ENCODE results near the gene SYN1. TPM values are rescaled to one million over a fixed set of nuclear protein-coding genes. Genes with fewer than 3 reads are reported as not detected.

The SYN1 gene
- total RNA-seq, 1 donor from 2014 or later = 2.2 TPM

DNA sequence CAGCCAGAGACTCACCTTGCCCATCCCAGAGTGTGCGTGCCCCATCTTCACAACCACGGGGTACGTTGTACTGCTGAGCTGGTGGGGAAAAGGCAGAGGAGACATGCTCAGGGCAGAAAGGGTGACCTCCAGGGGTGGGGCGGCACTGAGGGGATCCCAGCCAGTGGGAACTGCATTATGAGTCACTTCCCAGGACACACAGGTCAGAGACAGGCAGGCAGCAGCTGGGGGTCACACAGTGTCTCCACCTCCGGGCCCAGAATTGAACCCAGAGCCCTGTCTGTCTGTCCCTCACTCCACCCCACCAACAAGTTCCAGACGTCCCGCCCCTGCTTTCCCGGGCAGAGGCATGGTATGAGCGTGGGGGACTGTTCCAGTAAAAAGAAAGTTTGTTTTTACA lies 42.2 kb downstream of the SYN1 start:
- H3K4me1 Mint-ChIP-seq (ENCODE audit: low read depth, unreplicated experiment) = peaks cover 24% of the 10 kb centered on the region
- no peak overlapping the region for H3K4me3 Mint-ChIP-seq (ENCODE audit: unreplicated experiment)
- no peak overlapping the region for H3K4me3 ChIP-seq (ENCODE audit: insufficient read depth, low read depth, low read length)
- DNase-seq (ENCODE audit: low read depth) (no peak), FAIRE-seq (no peak)
- no peak overlapping the region for H3K9ac ChIP-seq (ENCODE audit: low read length)
- H3K9me3 Mint-ChIP-seq (ENCODE audit: unreplicated experiment) = no peaks in the 10 kb centered on the region
- no peaks in the 10 kb centered on the region for H3K27me3 ChIP-seq (ENCODE audit: insufficient read depth, low read length)
- peaks cover 18% of the 10 kb centered on the region for H3K4me1 ChIP-seq (ENCODE audit: insufficient read depth, low read length)
- peaks cover 2% of the 10 kb centered on the region for H3K36me3 Mint-ChIP-seq (ENCODE audit: low read depth, unreplicated experiment)
- peaks cover 3% of the 10 kb centered on the region for H3K79me2 ChIP-seq (ENCODE audit: insufficient read depth, low read length)
- H2AFZ ChIP-seq (ENCODE audit: low read depth, low read length) = no peak overlapping the region
- no peaks in the 10 kb centered on the region for H3K27me3 Mint-ChIP-seq (ENCODE audit: low read depth, unreplicated experiment)
- no peak overlapping the region for H3K27ac Mint-ChIP-seq (ENCODE audit: unreplicated experiment)
- H3K9me3 ChIP-seq (ENCODE audit: insufficient read depth, low read depth, low read length) = no peaks in the 10 kb centered on the region
- TF ChIP-seq EZH2 (IDR thresholded peaks at IDR 0.05; ENCODE audit: insufficient read depth, low read length) = no peak
- TF ChIP-seq, protein P1, sequence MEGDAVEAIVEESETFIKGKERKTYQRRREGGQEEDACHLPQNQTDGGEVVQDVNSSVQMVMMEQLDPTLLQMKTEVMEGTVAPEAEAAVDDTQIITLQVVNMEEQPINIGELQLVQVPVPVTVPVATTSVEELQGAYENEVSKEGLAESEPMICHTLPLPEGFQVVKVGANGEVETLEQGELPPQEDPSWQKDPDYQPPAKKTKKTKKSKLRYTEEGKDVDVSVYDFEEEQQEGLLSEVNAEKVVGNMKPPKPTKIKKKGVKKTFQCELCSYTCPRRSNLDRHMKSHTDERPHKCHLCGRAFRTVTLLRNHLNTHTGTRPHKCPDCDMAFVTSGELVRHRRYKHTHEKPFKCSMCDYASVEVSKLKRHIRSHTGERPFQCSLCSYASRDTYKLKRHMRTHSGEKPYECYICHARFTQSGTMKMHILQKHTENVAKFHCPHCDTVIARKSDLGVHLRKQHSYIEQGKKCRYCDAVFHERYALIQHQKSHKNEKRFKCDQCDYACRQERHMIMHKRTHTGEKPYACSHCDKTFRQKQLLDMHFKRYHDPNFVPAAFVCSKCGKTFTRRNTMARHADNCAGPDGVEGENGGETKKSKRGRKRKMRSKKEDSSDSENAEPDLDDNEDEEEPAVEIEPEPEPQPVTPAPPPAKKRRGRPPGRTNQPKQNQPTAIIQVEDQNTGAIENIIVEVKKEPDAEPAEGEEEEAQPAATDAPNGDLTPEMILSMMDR (IDR thresholded peaks at IDR 0.05; ENCODE audit: insufficient read depth, low read depth, low read length) = no peak
- no peaks in the 10 kb centered on the region for H3K36me3 ChIP-seq (ENCODE audit: insufficient read depth, low read length)
- H3K4me2 ChIP-seq (ENCODE audit: low read length) = no peak overlapping the region
- no peaks in the 10 kb centered on the region for H4K20me1 ChIP-seq (ENCODE audit: insufficient read depth, low read length)
- no peak overlapping the region for H3K27ac ChIP-seq (ENCODE audit: low read depth, low read length)

DNA sequence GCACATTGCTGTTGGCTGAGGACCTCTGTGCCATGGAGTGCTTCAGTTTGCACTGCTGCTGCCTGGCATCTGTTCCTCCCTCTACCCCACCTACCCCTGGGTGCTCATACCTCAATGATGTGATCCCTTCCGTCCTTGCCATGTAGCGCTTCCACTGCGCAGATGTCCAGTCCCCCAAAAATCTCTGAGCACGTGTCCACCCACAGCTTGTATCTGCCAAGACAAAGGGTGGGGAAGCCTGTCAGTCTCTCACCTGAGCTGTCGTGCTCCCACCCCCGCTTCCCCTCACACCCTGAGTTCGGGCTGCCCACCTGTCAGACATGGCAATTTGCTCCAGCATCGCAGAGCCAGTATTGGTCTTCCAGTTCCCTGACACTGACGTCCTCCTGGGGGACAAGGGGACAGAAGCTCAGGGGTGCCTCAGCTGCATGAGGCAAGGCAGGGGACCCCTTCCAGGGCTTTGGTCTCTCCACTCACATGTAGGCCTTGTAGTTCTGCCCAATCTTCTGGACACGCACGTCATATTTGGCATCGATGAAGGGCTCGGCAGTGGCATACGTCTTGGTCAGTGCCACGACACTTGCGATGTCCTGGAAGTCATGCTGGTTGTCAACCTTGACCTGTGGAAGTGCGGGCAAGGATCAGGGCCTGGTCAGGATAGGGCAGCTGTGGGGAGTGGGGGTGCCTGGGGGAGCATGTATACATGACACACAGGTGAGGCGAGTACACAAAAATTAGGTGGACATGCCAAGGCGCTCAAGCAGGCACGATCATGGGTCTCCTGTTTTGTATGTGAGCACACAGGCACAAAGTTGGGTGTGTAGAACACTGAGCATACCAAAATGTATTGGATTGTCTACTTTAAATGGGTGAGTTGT lies 43.4 kb downstream of the SYN1 start:
- peak; percentile 55 for FAIRE-seq
- peak overlapping the region; percentile 45 for H3K27ac Mint-ChIP-seq (ENCODE audit: unreplicated experiment)
- H3K4me2 ChIP-seq (ENCODE audit: low read length) = no peak overlapping the region

More for the DNA sequence above, 43.4 kb downstream of the SYN1 start:
- Histone ChIP-seq H3K27me3 (ENCODE audit: insufficient read depth, low read length) (no peaks in the 10 kb centered on the region), H3K4me3 (ENCODE audit: insufficient read depth, low read depth, low read length) (no peak overlapping the region), H2AFZ (ENCODE audit: low read depth, low read length) (no peak overlapping the region), H3K9ac (ENCODE audit: low read length) (no peak overlapping the region), H3K36me3 (ENCODE audit: insufficient read depth, low read length) (no peaks in the 10 kb centered on the region), H3K9me3 (ENCODE audit: insufficient read depth, low read depth, low read length) (no peaks in the 10 kb centered on the region), H3K27ac (ENCODE audit: low read depth, low read length) (no peak overlapping the region), H4K20me1 (ENCODE audit: insufficient read depth, low read length) (no peaks in the 10 kb centered on the region), H3K4me1 (ENCODE audit: insufficient read depth, low read length) (peaks cover 18% of the 10 kb centered on the region), H3K79me2 (ENCODE audit: insufficient read depth, low read length) (no peaks in the 10 kb centered on the region)
- Mint-ChIP-seq H3K4me1 (ENCODE audit: low read depth, unreplicated experiment) (peaks cover 22% of the 10 kb centered on the region), H3K27me3 (ENCODE audit: low read depth, unreplicated experiment) (no peaks in the 10 kb centered on the region), H3K4me3 (ENCODE audit: unreplicated experiment) (no peak overlapping the region), H3K36me3 (ENCODE audit: low read depth, unreplicated experiment) (peaks cover 4% of the 10 kb centered on the region), H3K9me3 (ENCODE audit: unreplicated experiment) (no peaks in the 10 kb centered on the region)
- no peak for DNase-seq (ENCODE audit: low read depth)
- no peak for TF ChIP-seq EZH2 (IDR thresholded peaks at IDR 0.05; ENCODE audit: insufficient read depth, low read length)
- TF ChIP-seq, protein P1 (IDR thresholded peaks at IDR 0.05; ENCODE audit: insufficient read depth, low read depth, low read length) = no peak
